OCI-LY7 (cell line): ENCODE results near the gene PGR. TPM values are rescaled to one million over a fixed set of nuclear protein-coding genes. Genes with fewer than 3 reads are reported as not detected.

Experiments
- BruUV-seq: library from RNA; stranded (reverse); fragments of 400-500 nt; replicated peaks from 2 replicates; lab custom pipeline; 2021; lab: Mats Ljungman, UMichigan
- CTCF ChIA-PET: fragments of 300-600 bp; sonication (Branson Sonifier 250); formaldehyde crosslinking; loops from one replicate; lab custom pipeline; 2022; ENCODE audit warnings: antibody characterized with exemption; ENCODE audit not compliant: unreplicated experiment; lab: Charles Lee
- POLR2A ChIA-PET: fragments of 300-600 bp; sonication (Branson Sonifier 250); formaldehyde crosslinking; loops from one replicate; lab custom pipeline; 2022; ENCODE audit warnings: antibody characterized with exemption; lab: Charles Lee
- DNase-seq: peaks from one replicate; pipeline ENCODE4 v3.0.0-alpha.2; 2015; ENCODE audit warnings: low spot score
- H2AFZ ChIP-seq: fragments of 200-600 bp; sonication (generic), shearing (Covaris generic); 2 replicates; pipeline ENCODE4 v1.6.1; 2014; ENCODE audit warnings: mild to moderate bottlenecking, antibody characterized with exemption, low read length, moderate library complexity
- H3K27ac ChIP-seq: fragments of 200-600 bp; sonication (generic); 2 replicates; pipeline ENCODE4 v1.5.1; 2014; ENCODE audit warnings: mixed run types, low read depth, mild to moderate bottlenecking, moderate library complexity, low read length, inconsistent platforms; ENCODE audit not compliant: poor library complexity, severe bottlenecking
- H3K36me3 ChIP-seq: fragments of 200-600 bp; sonication (generic); 2 replicates; pipeline ENCODE4 v1.6.1; 2014; ENCODE audit warnings: mild to moderate bottlenecking, antibody characterized with exemption, low read length, moderate library complexity, mixed read lengths; ENCODE audit not compliant: insufficient read depth
- H3K4me1 ChIP-seq: fragments of 200-600 bp; sonication (generic); 2 replicates; pipeline ENCODE4 v1.5.1; 2014; ENCODE audit warnings: mild to moderate bottlenecking, low read length; ENCODE audit not compliant: insufficient read depth, poor library complexity, severe bottlenecking
- H3K4me2 ChIP-seq: fragments of 200-600 bp; sonication (generic); 2 replicates; pipeline ENCODE4 v1.6.1; 2014; ENCODE audit warnings: mild to moderate bottlenecking, low read length
- H3K4me3 ChIP-seq: fragments of 200-600 bp; sonication (generic); 2 replicates; pipeline ENCODE4 v1.5.1; 2014; ENCODE audit warnings: mild to moderate bottlenecking, low read depth, low read length; ENCODE audit not compliant: poor library complexity, severe bottlenecking
- H3K79me2 ChIP-seq: fragments of 200-600 bp; sonication (generic); 2 replicates; pipeline ENCODE4 v1.6.1; 2016; ENCODE audit warnings: low read depth, mild to moderate bottlenecking, low read length, moderate library complexity, mixed read lengths; ENCODE audit not compliant: insufficient read depth
- H3K9me2 ChIP-seq: fragments of 200-600 bp; sonication (generic); 2 replicates; pipeline ENCODE4 v1.6.1; 2016; ENCODE audit warnings: mild to moderate bottlenecking, low read length, mixed read lengths; ENCODE audit not compliant: insufficient read depth
- H3K9me3 ChIP-seq: fragments of 200-600 bp; sonication (generic); 2 replicates; pipeline ENCODE4 v1.6.1; 2014; ENCODE audit warnings: mild to moderate bottlenecking, mixed run types, low read length, mixed read lengths
- H4K20me1 ChIP-seq: fragments of 200-600 bp; sonication (generic); 2 replicates; pipeline ENCODE4 v1.6.1; 2014; ENCODE audit warnings: mild to moderate bottlenecking, antibody characterized with exemption, low read length, moderate library complexity, mixed read lengths; ENCODE audit not compliant: insufficient read depth
- CTCF ChIP-seq: fragments of 200-600 bp; sonication (generic); conservative IDR thresholded peaks from 2 replicates; pipeline ENCODE4 v1.5.1; 2014; ENCODE audit warnings: mild to moderate bottlenecking, antibody characterized with exemption, low read length, moderate library complexity, mixed read lengths
- EZH2phosphoT487 ChIP-seq: fragments of 200-600 bp; sonication (generic); IDR thresholded peaks from 2 replicates; pipeline ENCODE4 v1.6.1; 2018; ENCODE audit warnings: low read depth, borderline replicate concordance, mild to moderate bottlenecking, mixed run types, antibody characterized with exemption, low read length, moderate library complexity, mixed read lengths
- intact Hi-C: fragments of 100-400 bp; cut with micrococcal nuclease; formaldehyde crosslinking; loops from one replicate; pipeline ENCODE4 v1.10.0; 2022; ENCODE audit not compliant: unreplicated experiment
- total RNA-seq, 2 experiments: library from RNA; depleted of rRNA in 1 of 2; stranded (reverse); fragments of >200 nt in 1 of 2; shearing (Covaris generic) in 1 of 2; gene quantifications; 2 replicates each; pipeline ENCODE4 v1.2.3, GENCODE V29; 2014 to 2022

The PGR gene
- total RNA-seq, 2 experiments from 2014 or later, result not detected

DNA sequence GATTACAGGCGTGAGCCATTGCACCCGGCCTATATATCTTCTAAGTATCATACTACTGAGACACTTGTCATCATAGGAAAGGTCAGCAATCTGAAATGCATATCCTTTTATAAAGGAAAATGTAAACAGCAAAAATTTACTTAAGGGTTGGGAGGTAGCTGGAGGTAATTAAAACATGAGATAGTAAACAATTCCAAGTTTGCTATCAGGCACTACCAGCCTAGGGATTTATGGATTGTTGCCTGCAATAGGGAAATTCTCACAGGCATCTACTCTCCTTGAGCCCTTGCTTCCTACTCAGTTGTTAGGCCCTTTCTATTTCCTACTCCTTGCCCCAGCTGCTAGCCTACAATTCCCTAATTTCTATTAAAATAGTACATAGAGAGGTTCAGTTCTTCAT lies 16.1 kb downstream of the PGR start:
- CTCF ChIA-PET, result no interaction called here
- BruUV-seq, result no TSS peak
- intact Hi-C loops, result no loop called here

DNA sequence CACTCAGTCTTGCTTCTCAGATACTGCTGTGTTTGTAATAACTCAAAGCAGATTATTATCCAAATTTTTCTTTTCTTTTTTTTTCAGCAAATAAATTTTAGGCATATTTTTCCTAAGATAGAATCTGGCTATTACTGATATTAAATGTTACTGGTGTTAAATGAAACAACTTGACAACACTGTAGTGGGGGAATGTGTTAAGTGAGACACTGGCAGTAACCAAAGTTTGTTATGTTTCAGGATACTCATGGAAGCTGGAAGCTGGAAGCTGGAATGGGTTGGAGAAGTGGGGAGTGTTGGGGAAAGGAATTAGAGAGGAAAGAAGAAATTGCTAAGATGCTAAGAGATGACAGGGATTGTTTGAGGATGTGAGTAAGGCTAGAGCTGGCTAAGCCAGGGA lies 24.9 kb downstream of the PGR start:
- Histone ChIP-seq H3K4me3 (no peak overlapping the region), H3K9me2 (no peaks in the 10 kb centered on the region), H3K27ac (no peak overlapping the region), H3K79me2 (no peaks in the 10 kb centered on the region), H3K4me1 (no peaks in the 10 kb centered on the region), H3K4me2 (no peak overlapping the region), H3K9me3 (no peaks in the 10 kb centered on the region), H2AFZ (no peak overlapping the region), H3K36me3 (no peaks in the 10 kb centered on the region), H4K20me1 (no peaks in the 10 kb centered on the region)
- POLR2A ChIA-PET, result no interaction called here
- CTCF ChIA-PET, result no interaction called here
- BruUV-seq, result no TSS peak
- intact Hi-C loops, result no loop called here
- no peak for TF ChIP-seq EZH2phosphoT487
- no peak for TF ChIP-seq CTCF
- DNase-seq, result no peak

More for the DNA sequence above, 16.1 kb downstream of the PGR start:
- no peaks in the 10 kb centered on the region for H3K9me3 ChIP-seq
- H3K79me2 ChIP-seq, result no peaks in the 10 kb centered on the region
- H2AFZ ChIP-seq, result no peak overlapping the region
- DNase-seq, result no peak
- no peak overlapping the region for H3K4me2 ChIP-seq
- TF ChIP-seq EZH2phosphoT487, result no peak
- no peak for TF ChIP-seq CTCF
- no peaks in the 10 kb centered on the region for H4K20me1 ChIP-seq
- no peaks in the 10 kb centered on the region for H3K4me1 ChIP-seq
- no peaks in the 10 kb centered on the region for H3K36me3 ChIP-seq
- POLR2A ChIA-PET, result no interaction called here
- no peak overlapping the region for H3K4me3 ChIP-seq
- no peaks in the 10 kb centered on the region for H3K9me2 ChIP-seq
- no peak overlapping the region for H3K27ac ChIP-seq

- no peak overlapping the region for H3K27ac ChIP-seq
- TF ChIP-seq EZH2phosphoT487 (no peak), CTCF (no peak)
- no peak overlapping the region for H3K4me2 ChIP-seq
- H4K20me1 ChIP-seq, result no peaks in the 10 kb centered on the region
- no peaks in the 10 kb centered on the region for H3K9me2 ChIP-seq
- POLR2A ChIA-PET, result no interaction called here
- BruUV-seq, result no TSS peak
- H3K4me1 ChIP-seq, result no peaks in the 10 kb centered on the region
- DNase-seq, result no peak
- H3K4me3 ChIP-seq, result no peak overlapping the region
- intact Hi-C loops, result no loop called here
- no peaks in the 10 kb centered on the region for H3K36me3 ChIP-seq
- no peak overlapping the region for H2AFZ ChIP-seq
- CTCF ChIA-PET, result no interaction called here
- no peaks in the 10 kb centered on the region for H3K9me3 ChIP-seq
- H3K79me2 ChIP-seq, result no peaks in the 10 kb centered on the region
Observed at GRCh38 chr11:101103433-101103832, 26.2 kb downstream of the PGR start.
